Activated naive CD4-positive, alpha-beta T cell treated with anti-CD3 and anti-CD28 coated beads, Interleukin-2, amount 50 U/mL, for 72 hours (primary cell): ENCODE results near the gene ACTL7B. TPM values are rescaled to one million over a fixed set of nuclear protein-coding genes. Genes with fewer than 3 reads are reported as not detected.
A peak's percentile ranks its signal among the peaks of the same experiment; 100 is the strongest.

Experiments
- ATAC-seq, 2 donors: fragments of 150-1000 bp; cut with Tn5 transposase; 2 replicates each; pipeline ENCODE4 v1.10.0; 2021; ENCODE audit warnings: mild to moderate bottlenecking in 2 of 2, moderate library complexity in 2 of 2
- DNase-seq, 2 donors: peaks; one replicate each; pipeline ENCODE4 v3.0.0; 2021 to 2022; ENCODE audit warnings: low spot score in 2 of 2
- H3K27ac Mint-ChIP-seq, 2 donors: one replicate each; pipeline ENCODE4 v1.8.0; 2022; ENCODE audit warnings: mild to moderate bottlenecking in 2 of 2, mixed read lengths in 2 of 2
- H3K36me3 Mint-ChIP-seq, 2 donors: one replicate each; pipeline ENCODE4 v1.8.0; 2022; ENCODE audit warnings: mixed read lengths in 2 of 2
- H3K9me3 Mint-ChIP-seq, 2 donors: one replicate each; pipeline ENCODE4 v1.8.0; 2022; ENCODE audit warnings: mixed read lengths in 2 of 2
- total RNA-seq, 2 donors: library from RNA; stranded (reverse); gene quantifications; one replicate each; pipeline ENCODE4 v1.2.3, GENCODE V29; 2022

ACTL7B gene
- total RNA-seq, 2 donors from 2014 or later = 0.18 TPM; not detected in 1

GRCh38 chr9:108835831-108836230 is 20.0 kb downstream of the ACTL7B start:
- Mint-ChIP-seq H3K9me3 (no peaks in the 10 kb centered on the region), H3K27ac (no peak overlapping the region), H3K36me3 (no peaks in the 10 kb centered on the region)
- ATAC-seq = no peak
- no peak for DNase-seq

DNA sequence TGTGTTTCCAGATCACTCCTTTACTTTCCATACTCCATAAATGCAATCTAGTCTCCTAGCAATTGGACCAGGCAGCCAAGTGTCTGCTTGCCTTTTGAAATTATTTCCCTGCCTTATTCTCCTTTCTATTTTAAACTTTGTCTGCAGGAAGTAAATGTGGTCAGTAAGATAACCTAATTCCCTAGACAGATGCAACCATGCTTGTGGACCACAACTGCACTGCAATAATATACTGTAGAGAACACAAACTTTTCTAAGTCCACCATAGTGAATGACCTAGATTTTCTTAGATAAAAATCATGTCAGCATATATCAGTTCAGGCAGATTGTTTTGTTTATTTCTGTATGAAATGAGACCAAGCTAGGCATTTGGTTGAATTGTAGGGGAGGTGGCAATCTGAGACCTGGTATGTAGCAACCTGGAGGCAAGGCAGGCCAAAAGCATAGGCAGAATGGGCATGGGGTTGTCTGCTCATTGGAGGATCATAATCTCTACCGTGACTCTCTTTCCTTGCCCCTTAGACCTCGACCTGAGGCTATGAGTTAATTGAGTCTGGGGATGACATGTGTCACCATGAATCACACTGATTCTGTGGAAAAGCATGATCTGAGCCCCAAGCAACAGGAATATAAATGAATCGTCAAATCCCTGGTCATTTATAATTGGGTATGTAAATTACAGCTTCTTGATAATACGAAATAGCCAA is 20.7 kb downstream of the ACTL7B start:
- no peak overlapping the region for H3K27ac Mint-ChIP-seq
- ATAC-seq (peak in 1 of 2 donors; percentile 16), DNase-seq (no peak)
- H3K9me3 Mint-ChIP-seq = no peaks in the 10 kb centered on the region
- H3K36me3 Mint-ChIP-seq = no peaks in the 10 kb centered on the region

DNA sequence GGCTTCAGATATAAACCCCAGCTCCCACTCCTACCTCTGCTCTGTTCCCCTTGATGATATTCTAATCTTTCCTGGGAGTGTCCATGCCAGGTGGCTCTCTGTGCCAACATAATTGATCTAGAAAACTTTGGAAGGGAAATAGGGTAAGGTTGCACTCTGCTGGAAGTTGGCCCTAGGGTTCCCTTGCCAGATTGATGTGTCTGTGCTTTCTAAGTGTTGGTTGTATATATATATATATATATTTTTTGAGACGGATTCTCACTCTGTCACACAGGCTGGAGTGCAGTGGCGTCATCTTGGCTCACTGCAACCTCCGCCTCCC is 23.6 kb downstream of the ACTL7B start:
- no peak for ATAC-seq
- no peaks in the 10 kb centered on the region for H3K9me3 Mint-ChIP-seq
- no peak for DNase-seq
- H3K36me3 Mint-ChIP-seq = no peaks in the 10 kb centered on the region
- H3K27ac Mint-ChIP-seq = no peak overlapping the region

- Mint-ChIP-seq H3K27ac (no peak overlapping the region), H3K36me3 (no peaks in the 10 kb centered on the region), H3K9me3 (no peaks in the 10 kb centered on the region)
- no peak for DNase-seq
- ATAC-seq = no peak
Measured at GRCh38 chr9:108831496-108832178, 24.1 kb downstream of the ACTL7B start.

DNA sequence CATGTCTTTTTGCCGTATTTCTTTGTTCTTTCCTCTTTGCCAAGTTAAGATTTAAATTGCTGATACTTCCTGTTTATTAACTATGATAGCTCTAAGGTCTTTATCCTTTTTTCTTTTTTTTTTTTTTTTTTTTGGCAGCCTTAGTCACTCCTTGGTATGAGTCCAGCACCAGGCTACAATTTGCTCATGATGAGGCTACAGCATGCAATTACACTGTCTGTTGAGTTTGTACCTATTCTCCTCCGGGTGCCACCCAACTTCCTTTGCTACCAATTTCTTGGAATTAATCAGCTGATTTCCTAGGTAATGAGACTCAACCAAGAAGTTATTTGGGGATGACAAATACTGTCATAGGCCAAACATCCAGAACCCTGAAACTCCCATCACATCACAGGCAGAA is 25.5 kb downstream of the ACTL7B start:
- Mint-ChIP-seq H3K27ac (no peak overlapping the region), H3K9me3 (no peaks in the 10 kb centered on the region), H3K36me3 (no peaks in the 10 kb centered on the region)
- ATAC-seq = no peak
- DNase-seq = no peak

GRCh38 chr9:108823829-108824228 is 32.0 kb downstream of the ACTL7B start:
- ATAC-seq = no peak
- Mint-ChIP-seq H3K27ac (no peak overlapping the region), H3K9me3 (peaks cover 16 to 20% of the 10 kb centered on the region in 2 donors), H3K36me3 (peaks cover 10 to 14% of the 10 kb centered on the region in 2 donors)
- DNase-seq = no peak

- DNase-seq (no peak), ATAC-seq (no peak)
- Mint-ChIP-seq H3K36me3 (peaks cover 0 to 7% of the 10 kb centered on the region in 2 donors), H3K9me3 (no peaks in the 10 kb centered on the region), H3K27ac (no peak overlapping the region)
Measured at GRCh38 chr9:108816037-108816436, 39.7 kb downstream of the ACTL7B start.

DNA sequence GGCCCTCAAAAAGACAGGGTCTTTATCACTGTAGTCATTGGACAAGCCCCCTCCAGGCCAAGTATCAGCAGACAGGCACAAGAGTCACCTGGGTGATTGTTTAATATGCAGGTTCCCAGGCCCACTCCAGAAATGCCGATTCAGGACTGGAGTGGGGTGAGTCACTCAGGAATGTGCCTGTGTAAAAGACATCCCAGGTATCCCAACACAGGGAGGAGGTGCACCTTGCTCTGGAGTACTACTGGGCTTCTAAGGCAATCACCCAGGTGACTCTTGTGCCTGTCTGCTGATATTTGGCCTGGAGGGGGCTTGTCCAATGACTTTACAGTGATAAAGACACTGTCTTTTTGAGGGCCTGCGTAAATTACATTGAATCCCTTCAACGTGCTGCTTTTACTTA is 40.6 kb downstream of the ACTL7B start:
- H3K9me3 Mint-ChIP-seq = no peaks in the 10 kb centered on the region
- ATAC-seq (no peak), DNase-seq (no peak)
- peaks cover 0 to 7% of the 10 kb centered on the region in 2 donors for H3K36me3 Mint-ChIP-seq
- no peak overlapping the region for H3K27ac Mint-ChIP-seq

- DNase-seq (no peak), ATAC-seq (no peak)
- peaks cover 0 to 7% of the 10 kb centered on the region in 2 donors for H3K36me3 Mint-ChIP-seq
- no peaks in the 10 kb centered on the region for H3K9me3 Mint-ChIP-seq
- H3K27ac Mint-ChIP-seq = no peak overlapping the region
Measured at GRCh38 chr9:108813951-108814601, 41.7 kb downstream of the ACTL7B start.

DNA sequence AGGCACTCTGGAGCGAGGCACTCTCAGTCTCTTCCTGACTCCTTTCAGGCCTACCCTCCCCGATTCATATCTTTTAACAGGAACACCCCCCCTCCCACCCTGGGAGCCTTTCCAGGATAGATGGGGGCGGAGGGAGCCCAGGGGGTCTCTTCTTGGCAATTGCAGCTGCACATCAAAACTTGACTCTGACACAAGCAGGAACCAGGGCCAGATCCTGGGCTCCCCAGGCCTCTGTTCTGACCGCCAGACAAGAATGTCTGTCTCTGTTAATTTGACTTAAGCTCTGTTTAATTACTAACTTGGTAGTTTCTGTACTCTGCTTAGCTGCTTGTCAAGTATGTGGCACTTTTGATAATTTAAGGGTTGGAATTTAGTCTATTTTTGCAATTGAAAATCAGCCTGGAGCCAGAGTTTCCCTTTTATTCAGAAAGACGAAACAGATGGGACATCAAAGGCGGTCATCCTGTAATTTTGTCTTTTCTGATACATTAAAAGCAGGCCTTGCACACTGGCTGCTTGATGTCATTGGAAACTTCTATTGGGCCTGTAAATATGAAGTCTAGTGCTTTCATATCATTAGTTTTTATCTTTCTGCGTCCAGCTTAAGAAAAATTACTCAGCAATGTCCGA is 43.3 kb downstream of the ACTL7B start:
- ATAC-seq (no peak), DNase-seq (no peak)
- H3K27ac Mint-ChIP-seq = no peak overlapping the region
- H3K9me3 Mint-ChIP-seq = no peaks in the 10 kb centered on the region
- H3K36me3 Mint-ChIP-seq = peaks cover 0 to 7% of the 10 kb centered on the region in 2 donors

GRCh38 chr9:108811944-108812343 is 43.8 kb downstream of the ACTL7B start:
- peak overlapping the region in 1 of 2 donors; percentile 23 for H3K27ac Mint-ChIP-seq
- H3K36me3 Mint-ChIP-seq = peaks cover 0 to 7% of the 10 kb centered on the region in 2 donors
- DNase-seq (no peak), ATAC-seq (no peak)
- no peaks in the 10 kb centered on the region for H3K9me3 Mint-ChIP-seq

DNA sequence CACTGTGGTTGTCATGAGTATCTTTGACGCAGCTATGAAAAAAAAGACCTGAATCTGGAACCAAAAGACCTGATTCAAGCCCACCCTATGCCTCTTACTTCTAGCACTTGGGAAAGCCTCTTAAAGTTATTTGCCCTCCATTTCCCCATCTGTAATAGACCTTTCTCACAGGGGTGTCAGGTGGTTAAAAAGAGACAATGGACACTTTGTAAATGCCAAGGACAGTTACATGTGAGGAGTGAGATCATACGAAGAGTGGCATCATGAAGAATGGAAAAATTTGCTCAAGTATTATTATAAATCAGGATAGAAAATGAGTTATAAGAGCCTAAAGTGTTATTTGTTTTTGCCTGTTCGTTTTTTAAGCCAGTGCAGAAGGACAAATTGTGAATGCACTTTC is 46.5 kb downstream of the ACTL7B start:
- H3K27ac Mint-ChIP-seq = no peak overlapping the region
- H3K36me3 Mint-ChIP-seq = no peaks in the 10 kb centered on the region
- ATAC-seq (no peak), DNase-seq (no peak)
- H3K9me3 Mint-ChIP-seq = no peaks in the 10 kb centered on the region

Other genes with a start within 250 kb of the ACTL7B start
- gene ACTL7A, start 6.3 kb upstream of the ACTL7B start, total RNA-seq = not detected
- 10 to 100 TPM; 22.0 to 32.4 TPM for gene ELP1, start 78.1 kb upstream of the ACTL7B start, total RNA-seq
- gene ABITRAM, start 78.4 kb upstream of the ACTL7B start, total RNA-seq = 10 to 100 TPM; 10.0 to 17.3 TPM
- gene CTNNAL1, start 157.5 kb upstream of the ACTL7B start, total RNA-seq = 10 to 100 TPM; 20.2 to 32.7 TPM